ENCODE data around the gene CMTM7.

Gene CMTM7

DNA sequence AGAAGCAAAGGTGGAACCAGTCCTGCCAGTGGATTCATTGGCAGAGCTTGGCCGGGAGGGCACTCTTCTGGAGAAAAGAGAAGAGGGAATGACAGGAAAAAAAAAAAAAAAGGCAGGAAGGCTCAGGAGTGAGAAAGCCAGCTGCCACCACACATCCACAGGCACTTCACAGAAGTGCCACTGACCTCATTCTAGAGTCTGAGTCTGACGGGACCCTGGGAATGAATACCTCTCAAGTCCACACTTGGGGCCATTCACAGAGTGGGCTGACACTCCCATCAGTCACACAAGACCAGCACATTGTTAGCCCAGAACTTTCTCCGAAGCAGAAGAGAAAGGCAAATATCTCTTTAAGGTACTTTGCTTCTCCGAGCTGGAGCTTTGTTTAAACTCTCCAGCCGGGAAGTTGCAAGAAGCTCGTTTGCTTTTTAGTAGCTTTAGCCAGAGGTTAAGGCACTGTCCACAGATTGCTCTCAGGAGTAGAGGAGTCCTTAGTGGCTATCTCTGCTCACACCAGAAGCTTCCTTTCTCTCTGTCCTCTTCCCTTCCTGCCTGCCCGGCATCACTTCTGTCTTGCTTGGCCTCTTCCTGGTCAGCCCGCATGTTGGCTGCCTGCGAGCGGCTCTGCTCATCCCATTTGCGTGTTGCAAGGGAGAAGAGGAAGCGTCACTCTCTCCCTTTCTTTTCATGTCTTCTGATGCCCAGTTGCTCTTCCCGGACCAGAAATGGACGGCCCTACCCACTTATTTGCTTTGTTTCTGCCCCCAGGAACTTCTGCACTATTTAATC, 57.2 kb downstream of the CMTM7 start:
- H3K9me3 ChIP-seq (ENCODE audit: insufficient read depth, low read depth, low read length), result no peaks in the 10 kb centered on the region
- H3K4me3 ChIP-seq (ENCODE audit: low read depth, low read length), result no peak overlapping the region
- no peak overlapping the region for H3K27ac ChIP-seq (ENCODE audit: low read depth, low read length)
- no peak overlapping the region for H3K9ac ChIP-seq (ENCODE audit: low read length)
- no peaks in the 10 kb centered on the region for H3K27me3 ChIP-seq (ENCODE audit: insufficient read depth, low read length)
- H4K91ac ChIP-seq (ENCODE audit: low read depth, low read length), result no peak overlapping the region
- H4K8ac ChIP-seq (ENCODE audit: low read depth, low read length), result no peak overlapping the region
- no peak overlapping the region for H3K23ac ChIP-seq (ENCODE audit: low read length)
- no peaks in the 10 kb centered on the region for H3K4me1 ChIP-seq (ENCODE audit: control insufficient read depth in 1 of 2, insufficient read depth in 2 of 2, low read length in 2 of 2)
- H3K79me1 ChIP-seq (ENCODE audit: low read length), result no peaks in the 10 kb centered on the region
- H4K12ac ChIP-seq (ENCODE audit: low read depth, low read length), result no peak overlapping the region
- H2AK5ac ChIP-seq (ENCODE audit: low read length), result no peak overlapping the region
- WGBS (ENCODE audit: extremely low coverage, insufficient coverage, insufficient read length), result no CpG with 5 or more reads among the region's 14 CpGs
- H3K36me3 ChIP-seq (ENCODE audit: control insufficient read depth in 1 of 2, insufficient read depth in 2 of 2, low read length in 2 of 2), result peaks cover 0 to 2% of the 10 kb centered on the region in 2 experiments
- no peak overlapping the region for H2BK120ac ChIP-seq (ENCODE audit: insufficient read depth, low read length, poor library complexity)
- H2AFZ ChIP-seq (ENCODE audit: insufficient read depth, low read length, poor library complexity), result no peak overlapping the region
- no peak overlapping the region for H3K18ac ChIP-seq (ENCODE audit: low read length)
- no peak for DNase-seq
- no peak overlapping the region for H3K4me2 ChIP-seq (ENCODE audit: low read length)
- H2BK5ac ChIP-seq (ENCODE audit: low read depth, low read length, poor library complexity), result no peak overlapping the region
- no peak overlapping the region for H2BK12ac ChIP-seq (ENCODE audit: low read length)
- no peak overlapping the region for H3K4ac ChIP-seq (ENCODE audit: low read depth, low read length)
- H3K79me2 ChIP-seq (ENCODE audit: control insufficient read depth, insufficient read depth, low read length, poor library complexity), result no peaks in the 10 kb centered on the region
- H3K14ac ChIP-seq (ENCODE audit: low read length), result no peak overlapping the region

DNA sequence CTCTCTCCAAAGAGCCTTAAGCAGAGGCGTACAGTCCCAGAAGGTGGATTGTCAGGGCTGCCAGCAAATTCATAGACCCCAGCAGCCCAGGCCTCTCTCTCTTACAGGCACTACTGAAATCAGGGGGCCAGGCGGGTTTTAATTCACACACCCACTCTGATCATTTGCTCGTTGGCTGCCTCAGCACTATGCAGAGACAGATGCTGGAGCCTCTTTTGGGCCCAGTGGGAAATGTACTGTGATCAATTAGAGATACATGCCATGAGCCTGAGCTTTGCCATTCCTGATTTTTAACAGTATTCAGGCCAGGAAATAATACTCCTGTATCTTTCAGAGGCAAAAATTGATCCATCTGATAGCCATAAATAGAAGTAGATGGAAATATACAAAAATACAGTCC, 58.0 kb downstream of the CMTM7 start:
- H3K79me2 ChIP-seq (ENCODE audit: control insufficient read depth, insufficient read depth, low read length, poor library complexity), result no peaks in the 10 kb centered on the region
- no peaks in the 10 kb centered on the region for H3K9me3 ChIP-seq (ENCODE audit: insufficient read depth, low read depth, low read length)
- no peak overlapping the region for H3K9ac ChIP-seq (ENCODE audit: low read length)
- no peaks in the 10 kb centered on the region for H3K79me1 ChIP-seq (ENCODE audit: low read length)
- no peak overlapping the region for H4K8ac ChIP-seq (ENCODE audit: low read depth, low read length)
- H3K4ac ChIP-seq (ENCODE audit: low read depth, low read length), result no peak overlapping the region
- no peak overlapping the region for H3K27ac ChIP-seq (ENCODE audit: low read depth, low read length)
- H3K4me1 ChIP-seq (ENCODE audit: control insufficient read depth in 1 of 2, insufficient read depth in 2 of 2, low read length in 2 of 2), result no peaks in the 10 kb centered on the region
- no peak overlapping the region for H2BK5ac ChIP-seq (ENCODE audit: low read depth, low read length, poor library complexity)
- H3K4me2 ChIP-seq (ENCODE audit: low read length), result no peak overlapping the region
- no peaks in the 10 kb centered on the region for H3K27me3 ChIP-seq (ENCODE audit: insufficient read depth, low read length)
- no peak overlapping the region for H3K23ac ChIP-seq (ENCODE audit: low read length)
- peaks cover 0 to 2% of the 10 kb centered on the region in 2 experiments for H3K36me3 ChIP-seq (ENCODE audit: control insufficient read depth in 1 of 2, insufficient read depth in 2 of 2, low read length in 2 of 2)
- no CpG with 5 or more reads among the region's 3 CpGs for WGBS (ENCODE audit: extremely low coverage, insufficient coverage, insufficient read length)
- H2AFZ ChIP-seq (ENCODE audit: insufficient read depth, low read length, poor library complexity), result no peak overlapping the region
- no peak overlapping the region for H3K4me3 ChIP-seq (ENCODE audit: low read depth, low read length)
- H2BK12ac ChIP-seq (ENCODE audit: low read length), result no peak overlapping the region
- H4K12ac ChIP-seq (ENCODE audit: low read depth, low read length), result no peak overlapping the region
- no peak overlapping the region for H2AK5ac ChIP-seq (ENCODE audit: low read length)
- no peak overlapping the region for H2BK120ac ChIP-seq (ENCODE audit: insufficient read depth, low read length, poor library complexity)
- no peak overlapping the region for H4K91ac ChIP-seq (ENCODE audit: low read depth, low read length)
- DNase-seq, result no peak
- H3K18ac ChIP-seq (ENCODE audit: low read length), result no peak overlapping the region
- no peak overlapping the region for H3K14ac ChIP-seq (ENCODE audit: low read length)

DNA sequence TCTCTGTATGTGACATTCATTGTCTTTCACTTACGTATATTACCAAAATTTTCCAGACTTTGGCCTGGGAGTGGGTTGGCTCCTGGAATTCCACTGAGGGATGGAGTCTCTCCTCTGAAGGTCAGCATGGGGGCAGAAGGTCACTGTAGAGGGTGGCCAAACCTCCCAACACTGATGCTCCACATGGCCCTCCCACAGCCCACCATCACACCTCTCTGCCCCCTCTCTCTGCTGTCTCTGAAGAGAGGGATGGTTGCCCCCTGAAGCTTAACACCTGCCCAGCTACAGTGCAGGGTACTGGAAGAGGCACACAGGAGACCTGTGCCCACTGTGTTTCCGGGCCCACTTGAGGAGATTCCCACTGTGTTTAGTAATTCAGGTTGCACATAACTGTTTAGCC, 58.8 kb downstream of the CMTM7 start:
- Histone ChIP-seq H3K9ac (ENCODE audit: low read length) (no peak overlapping the region), H3K4me2 (ENCODE audit: low read length) (no peak overlapping the region), H2BK5ac (ENCODE audit: low read depth, low read length, poor library complexity) (no peak overlapping the region), H3K79me2 (ENCODE audit: control insufficient read depth, insufficient read depth, low read length, poor library complexity) (no peaks in the 10 kb centered on the region), H3K14ac (ENCODE audit: low read length) (no peak overlapping the region), H3K27me3 (ENCODE audit: insufficient read depth, low read length) (no peaks in the 10 kb centered on the region), H3K4me1 (ENCODE audit: control insufficient read depth in 1 of 2, insufficient read depth in 2 of 2, low read length in 2 of 2) (no peaks in the 10 kb centered on the region), H2AK5ac (ENCODE audit: low read length) (no peak overlapping the region), H2BK12ac (ENCODE audit: low read length) (no peak overlapping the region), H3K9me3 (ENCODE audit: insufficient read depth, low read depth, low read length) (no peaks in the 10 kb centered on the region), H3K18ac (ENCODE audit: low read length) (no peak overlapping the region), H2AFZ (ENCODE audit: insufficient read depth, low read length, poor library complexity) (no peak overlapping the region), H3K79me1 (ENCODE audit: low read length) (no peaks in the 10 kb centered on the region), H4K12ac (ENCODE audit: low read depth, low read length) (no peak overlapping the region), H3K23ac (ENCODE audit: low read length) (no peak overlapping the region), H4K91ac (ENCODE audit: low read depth, low read length) (no peak overlapping the region), H2BK120ac (ENCODE audit: insufficient read depth, low read length, poor library complexity) (no peak overlapping the region), H3K4me3 (ENCODE audit: low read depth, low read length) (no peak overlapping the region), H3K4ac (ENCODE audit: low read depth, low read length) (no peak overlapping the region), H3K27ac (ENCODE audit: low read depth, low read length) (no peak overlapping the region), H3K36me3 (ENCODE audit: control insufficient read depth in 1 of 2, insufficient read depth in 2 of 2, low read length in 2 of 2) (peaks cover 0 to 2% of the 10 kb centered on the region in 2 experiments), H4K8ac (ENCODE audit: low read depth, low read length) (no peak overlapping the region)
- DNase-seq, result no peak
- WGBS (ENCODE audit: extremely low coverage, insufficient coverage, insufficient read length), result no CpG with 5 or more reads among the region's 2 CpGs

DNA sequence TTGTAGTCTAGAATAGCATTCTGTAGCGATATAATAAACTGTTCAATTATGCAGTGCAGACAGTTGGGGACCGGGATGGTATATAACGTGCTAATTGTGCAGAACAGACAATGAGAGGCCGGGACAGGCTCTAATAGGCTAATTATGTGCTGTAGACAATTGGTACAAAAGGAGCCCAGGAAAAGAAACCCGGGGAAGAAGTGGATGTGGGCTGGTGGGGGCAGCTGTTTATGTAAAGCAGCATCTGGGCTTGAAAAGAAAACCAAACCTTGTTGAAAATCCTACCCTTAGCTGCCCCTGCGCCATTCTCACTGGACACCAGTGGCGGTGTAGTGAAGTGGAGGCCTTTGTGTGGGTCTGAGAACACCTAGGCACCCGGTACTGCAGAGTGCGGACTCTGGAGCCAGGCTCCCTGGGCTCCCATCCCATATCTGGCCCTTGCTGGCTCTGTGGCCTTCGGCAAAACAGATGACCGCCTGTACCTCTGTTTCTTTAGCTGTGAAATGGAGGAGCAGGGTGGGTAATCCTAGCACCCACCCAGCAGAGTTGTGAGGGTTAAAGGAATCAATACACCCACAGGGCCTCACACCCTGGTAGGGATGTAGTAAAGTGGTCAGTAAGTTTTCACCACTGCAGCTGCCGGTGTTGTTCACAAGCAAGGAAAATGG, 59.5 kb downstream of the CMTM7 start:
- Histone ChIP-seq H3K36me3 (ENCODE audit: control insufficient read depth in 1 of 2, insufficient read depth in 2 of 2, low read length in 2 of 2) (peaks cover 0 to 2% of the 10 kb centered on the region in 2 experiments), H3K79me1 (ENCODE audit: low read length) (no peaks in the 10 kb centered on the region), H3K27ac (ENCODE audit: low read depth, low read length) (no peak overlapping the region), H3K79me2 (ENCODE audit: control insufficient read depth, insufficient read depth, low read length, poor library complexity) (no peaks in the 10 kb centered on the region), H2BK12ac (ENCODE audit: low read length) (no peak overlapping the region), H3K4ac (ENCODE audit: low read depth, low read length) (no peak overlapping the region), H2AFZ (ENCODE audit: insufficient read depth, low read length, poor library complexity) (no peak overlapping the region), H3K27me3 (ENCODE audit: insufficient read depth, low read length) (no peaks in the 10 kb centered on the region), H3K23ac (ENCODE audit: low read length) (no peak overlapping the region), H4K91ac (ENCODE audit: low read depth, low read length) (no peak overlapping the region), H2AK5ac (ENCODE audit: low read length) (no peak overlapping the region), H3K4me1 (ENCODE audit: control insufficient read depth in 1 of 2, insufficient read depth in 2 of 2, low read length in 2 of 2) (no peaks in the 10 kb centered on the region), H4K12ac (ENCODE audit: low read depth, low read length) (no peak overlapping the region), H3K4me3 (ENCODE audit: low read depth, low read length) (no peak overlapping the region), H2BK5ac (ENCODE audit: low read depth, low read length, poor library complexity) (no peak overlapping the region), H3K14ac (ENCODE audit: low read length) (no peak overlapping the region), H3K9ac (ENCODE audit: low read length) (no peak overlapping the region), H2BK120ac (ENCODE audit: insufficient read depth, low read length, poor library complexity) (no peak overlapping the region), H4K8ac (ENCODE audit: low read depth, low read length) (no peak overlapping the region), H3K18ac (ENCODE audit: low read length) (no peak overlapping the region), H3K4me2 (ENCODE audit: low read length) (no peak overlapping the region), H3K9me3 (ENCODE audit: insufficient read depth, low read depth, low read length) (no peaks in the 10 kb centered on the region)
- no peak for DNase-seq
- no CpG with 5 or more reads among the region's 12 CpGs for WGBS (ENCODE audit: extremely low coverage, insufficient coverage, insufficient read length)

All from trophoblast cell (in vitro differentiated cells and primary cell).